Heart right ventricle (tissue), 16 donors: ENCODE data around the gene DIO1. TPM values are rescaled to one million over a fixed set of nuclear protein-coding genes. Genes with fewer than 3 reads are reported as not detected.

ENCODE experiments used
- ATAC-seq, 8 donors: fragments of 200-7000 bp; cut with Tn5 transposase; one replicate each; pipeline ENCODE4 v1.9.1; 2020; ENCODE audit warnings: mild to moderate bottlenecking in 8 of 8, moderate library complexity in 8 of 8, moderate number of reproducible peaks in 1 of 8
- DNase-seq, 2 donors: peaks; one replicate each; pipeline ENCODE4 v3.0.0-alpha.2; 2020
- H3K27ac ChIP-seq, 10 donors: fragments of 200-600 bp; sonication (generic) in 2 of 10; one replicate each; pipeline versions ENCODE4 v1.5.0 to v1.8.0; 2020 to 2022; ENCODE audit warnings: mild to moderate bottlenecking in 3 of 10
- H3K27me3 ChIP-seq, 7 donors: fragments of 200-600 bp; one replicate each; pipeline ENCODE4 v1.8.0; 2021 to 2022; ENCODE audit warnings: mild to moderate bottlenecking in 2 of 7
- H3K36me3 ChIP-seq, 9 donors: fragments of 200-600 bp; sonication (generic) in 1 of 9; one replicate each; pipeline versions ENCODE4 v1.5.0 to v1.8.0; 2020 to 2022; ENCODE audit warnings: mild to moderate bottlenecking in 2 of 9
- H3K4me1 ChIP-seq, 9 donors: fragments of 200-600 bp; sonication (generic) in 1 of 9; one replicate each; pipeline versions ENCODE4 v1.5.0 to v1.8.0; 2020 to 2022; ENCODE audit warnings: mild to moderate bottlenecking in 4 of 9
- H3K4me3 ChIP-seq, 10 donors: fragments of 200-600 bp; sonication (generic) in 2 of 10; one replicate each; pipeline versions ENCODE4 v1.5.0 to v1.8.0; 2020 to 2022; ENCODE audit warnings: mild to moderate bottlenecking in 7 of 10, moderate library complexity in 2 of 10
- H3K9me3 ChIP-seq, 11 donors: fragments of 200-600 bp in 10 of 11; sonication (generic) in 2 of 11; one replicate each; pipeline versions ENCODE4 v1.5.0 to v1.8.0; 2013 to 2022; ENCODE audit warnings: mild to moderate bottlenecking in 2 of 11, control low read depth in 1 of 11, moderate library complexity in 1 of 11
- CTCF ChIP-seq, 9 donors: fragments of 200-600 bp; sonication (generic) in 2 of 9; IDR thresholded peaks; one replicate each; pipeline versions ENCODE4 v1.5.0 to v1.8.0; 2021 to 2022; ENCODE audit warnings: antibody characterized with exemption in 9 of 9, mild to moderate bottlenecking in 5 of 9, moderate library complexity in 1 of 9
- WGBS, 2 donors: extraction: QIAGEN DNeasy Blood & Tissue Kit; methylation state at CpG; one replicate each; pipeline ENCODE4 v1.1.7; 2013; ENCODE audit warnings: inconsistent platforms in 1 of 2; 5-methylcytosine and 5-hydroxymethylcytosine counted together
- intact Hi-C, 10 donors: fragments of 100-400 bp; cut with DNase I; formaldehyde crosslinking; loops; one replicate each; pipeline versions ENCODE4 v1.11.1 to v1.14.2; 2022
- polyA plus RNA-seq, 2 donors: library from polyadenylated mRNA; stranded (reverse); fragments of 200-250 nt; gene quantifications; one replicate each; pipeline ENCODE4 v1.2.3, GENCODE V29; 2013
- total RNA-seq, 10 donors: library from RNA; stranded (reverse); fragmentation: NEBNext Ultra II Directional in 3 of 10; extraction: Animal tissue kit (Norgen Biotek cat#: 25700) in 3 of 10; gene quantifications; one replicate each; pipeline versions ENCODE4 v1.2.1 to v1.2.4, GENCODE V29; 2021 to 2023
- donor health status: Arrhythmogenic right ventricular cardiomyopathy.
- donor health status: ischemic (EF 13 %, LVEDD 7.1; RV severe dilation, severe dysfunction).
- donor health status: healthy with polysubstance abuse.
- donor health status: DM: no; HTN: yes; CAD: no.
- donor health status: DM: no; HTN: no; CAD: no.
- donor health status: ischemic (EF 25% LVEDD 6.9; RV normal size, moderate dysfunction).
- donor health status: ischemic (EF 25% LVEDD 5.7; RV mildly dilated, moderate dysfunction).
- donor health status: healthy.
- donor health status: DM: yes; HTN: yes; CAD: no.
- donor health status: Ischemic cardiomyopathy.
- donor health status: ischemic (EF 35%, LVEDD 5.7; RV mildly dilated, moderate dysfunction).
- donor health status: nonischemic (EF 11% LVEDD 7.7; RV severe dilation, severe dysfunction).
- donor health status: DM: yes; HTN: yes; CAD: no.
- donor health status: PGD.
- donor health status: ischemic (EF 29% LVEDD 5.4; RV normal size, mild dysfunction).
- donor health status: nonischemic (EF 23%, LVEDD 6.1; RV moderate dilation, normal function).

Gene DIO1
- total and polyA plus RNA-seq, 12 donors, result not detected

- peaks cover 0 to 15% (median 6%) of the 10 kb centered on the region in 11 donors for H3K9me3 ChIP-seq
- H3K27me3 ChIP-seq, result no peaks in the 10 kb centered on the region
- intact Hi-C loops, result no loop called here
- H3K27ac ChIP-seq, result no peak overlapping the region
- H3K4me3 ChIP-seq, result no peak overlapping the region
- DNase-seq, result no peak
- 81 to 87% methylated on average over 2 of the region's 2 CpGs for WGBS, 2 donors
- no peaks in the 10 kb centered on the region for H3K4me1 ChIP-seq
- no peak for ATAC-seq
- H3K36me3 ChIP-seq, result peaks cover 0 to 65% (median 0%) of the 10 kb centered on the region in 9 donors
- no peak for TF ChIP-seq CTCF (IDR thresholded peaks at IDR 0.05)
Observed at GRCh38 chr1:53929246-53929960, 35.4 kb downstream of the DIO1 start.

GRCh38 chr1:53930932-53931331 lies 36.9 kb downstream of the DIO1 start:
- no peak for ATAC-seq
- Histone ChIP-seq H3K4me1 (no peaks in the 10 kb centered on the region), H3K27me3 (no peaks in the 10 kb centered on the region), H3K9me3 (peaks cover 0 to 21% (median 6%) of the 10 kb centered on the region in 11 donors), H3K27ac (no peak overlapping the region), H3K4me3 (no peak overlapping the region), H3K36me3 (peaks cover 0 to 69% (median 7%) of the 10 kb centered on the region in 9 donors)
- WGBS, 2 donors, result 87 to 92% methylated on average over 3 of the region's 3 CpGs
- TF ChIP-seq CTCF (IDR thresholded peaks at IDR 0.05), result no peak
- intact Hi-C loops, result no loop called here
- DNase-seq, result no peak

- intact Hi-C loops, result no loop called here
- DNase-seq (no peak), ATAC-seq (no peak)
- WGBS, 2 donors, result 96 to 97% methylated on average over 2 of the region's 2 CpGs
- peaks cover 0 to 67% (median 7%) of the 10 kb centered on the region in 9 donors for H3K36me3 ChIP-seq
- no peak for TF ChIP-seq CTCF (IDR thresholded peaks at IDR 0.05)
- no peaks in the 10 kb centered on the region for H3K4me1 ChIP-seq
- H3K27me3 ChIP-seq, result no peaks in the 10 kb centered on the region
- H3K9me3 ChIP-seq, result peaks cover 0 to 21% (median 6%) of the 10 kb centered on the region in 11 donors
- no peak overlapping the region for H3K27ac ChIP-seq
- H3K4me3 ChIP-seq, result no peak overlapping the region
Observed at GRCh38 chr1:53931523-53931922, 37.5 kb downstream of the DIO1 start.

GRCh38 chr1:53934170-53934765 lies 40.3 kb downstream of the DIO1 start:
- WGBS, 2 donors, result 97 to 100% methylated on average over 1 of the region's 1 CpG
- intact Hi-C loops, result no loop called here
- Histone ChIP-seq H3K9me3 (peaks cover 0 to 21% (median 6%) of the 10 kb centered on the region in 11 donors), H3K36me3 (peaks cover 0 to 55% (median 7%) of the 10 kb centered on the region in 9 donors), H3K27ac (no peak overlapping the region), H3K4me3 (no peak overlapping the region), H3K4me1 (peaks cover 0 to 7% (median 0%) of the 10 kb centered on the region in 9 donors), H3K27me3 (no peaks in the 10 kb centered on the region)
- DNase-seq (no peak), ATAC-seq (no peak)
- no peak for TF ChIP-seq CTCF (IDR thresholded peaks at IDR 0.05)
